Endothelial cell of umbilical vein (primary cell): Measurements from ENCODE around the gene NSD1. TPM values are rescaled to one million over a fixed set of nuclear protein-coding genes. Genes with fewer than 3 reads are reported as not detected.

Source experiments
- BruUV-seq: library from RNA; stranded (reverse); fragments of 400-500 nt; replicated peaks from 2 replicates; lab custom pipeline; 2021; lab: Mats Ljungman, UMichigan
- CTCF ChIA-PET: fragments of 300-600, 350-600 bp; sonication (Branson Sonifier 250); formaldehyde crosslinking; loops from one replicate; lab custom pipeline; 2021; ENCODE audit warnings: antibody characterized with exemption, inconsistent platforms; lab: Charles Lee
- POLR2A ChIA-PET: fragments of 300-600, 350-600 bp; sonication (Branson Sonifier 250); formaldehyde crosslinking; loops from one replicate; lab custom pipeline; 2021; ENCODE audit warnings: antibody characterized with exemption, inconsistent platforms; lab: Charles Lee
- DNase-seq: peaks from one replicate; pipeline ENCODE4 v3.0.0-alpha.2; 2011; ENCODE audit warnings: low read depth, low spot score
- FAIRE-seq: peaks from 2 replicates; lab custom pipeline; 2011; peaks lifted over from hg19 to GRCh38; lab: Jason Lieb, UNC
- H2AFZ ChIP-seq: 2 replicates; pipeline ENCODE4 v1.6.0; 2012; ENCODE audit warnings: low read depth, low read length, control low read depth, inconsistent platforms
- H3K27ac ChIP-seq: 2 replicates; pipeline ENCODE4 v1.5.1; 2011; ENCODE audit warnings: low read depth, mild to moderate bottlenecking, control low read depth, low read length, moderate library complexity; ENCODE audit not compliant: insufficient read depth
- H3K27me3 ChIP-seq, 2 experiments: 2 replicates each; pipeline versions ENCODE4 v1.6.0 to v1.6.1; 2011; ENCODE audit warnings: low read length in 2 of 2, mixed read lengths in 1 of 2; ENCODE audit not compliant: control insufficient read depth in 2 of 2, insufficient read depth in 2 of 2
- H3K36me3 ChIP-seq, 2 experiments: 2 replicates in 1 of 2; 3 replicates in 1 of 2; pipeline ENCODE4 v1.5.1; 2011; ENCODE audit warnings: low read length in 2 of 2, mild to moderate bottlenecking in 1 of 2, moderate library complexity in 1 of 2; ENCODE audit not compliant: control insufficient read depth in 2 of 2, insufficient read depth in 2 of 2; ENCODE audit errors: extremely low read depth in 1 of 2
- H3K4me1 ChIP-seq: 3 replicates; pipeline ENCODE4 v1.5.1; 2011; ENCODE audit warnings: mild to moderate bottlenecking, low read length; ENCODE audit not compliant: control insufficient read depth, insufficient read depth; ENCODE audit errors: extremely low read depth
- H3K4me2 ChIP-seq: 2 replicates; pipeline ENCODE4 v1.6.1; 2011; ENCODE audit warnings: low read length, control low read depth, mixed read lengths; ENCODE audit not compliant: insufficient read depth
- H3K4me3 ChIP-seq, 3 experiments: fragments of 200-600 bp in 1 of 3; sonication (generic), shearing (Covaris generic) in 1 of 3; replicated peaks in 1 of 3; 2 replicates each; pipeline ENCODE4 v1.5.1; 2011 to 2016; ENCODE audit warnings: control low read depth in 3 of 3, low read length in 3 of 3, mild to moderate bottlenecking in 2 of 3, inconsistent platforms in 1 of 3, low read depth in 1 of 3, moderate library complexity in 1 of 3; ENCODE audit not compliant: insufficient read depth in 1 of 3
- H3K79me2 ChIP-seq: 2 replicates; pipeline ENCODE4 v1.6.0; 2012; ENCODE audit warnings: low read length, inconsistent platforms; ENCODE audit not compliant: control insufficient read depth, insufficient read depth
- H3K9ac ChIP-seq: replicated peaks from 2 replicates; pipeline ENCODE3; 2011; ENCODE audit warnings: low read length, control low read depth; ENCODE audit not compliant: insufficient read depth; ENCODE audit errors: extremely low read depth
- H3K9me1 ChIP-seq: replicated peaks from 3 replicates; pipeline ENCODE4 v1.6.0; 2011; ENCODE audit warnings: mild to moderate bottlenecking, low read length; ENCODE audit not compliant: control insufficient read depth, insufficient read depth; ENCODE audit errors: extremely low read depth
- H3K9me3 ChIP-seq: replicated peaks from 2 replicates; pipeline ENCODE4 v1.5.1; 2012; ENCODE audit warnings: low read length, inconsistent platforms; ENCODE audit not compliant: control insufficient read depth, insufficient read depth
- H4K20me1 ChIP-seq: replicated peaks from 2 replicates; pipeline ENCODE3; 2011; ENCODE audit warnings: mild to moderate bottlenecking, low read length; ENCODE audit not compliant: control insufficient read depth, insufficient read depth; ENCODE audit errors: extremely low read depth
- EZH2 ChIP-seq: IDR thresholded peaks from 2 replicates; pipeline ENCODE4 v1.6.1; 2012; ENCODE audit warnings: borderline replicate concordance, low read depth, mild to moderate bottlenecking, moderate library complexity, low read length, inconsistent platforms; ENCODE audit not compliant: severe bottlenecking
- FOS ChIP-seq: IDR thresholded peaks from 2 replicates; pipeline ENCODE4 v1.6.1; 2011; ENCODE audit warnings: mild to moderate bottlenecking, low read length, moderate library complexity, borderline replicate concordance; ENCODE audit not compliant: insufficient read depth
- GATA2 ChIP-seq: IDR thresholded peaks from 2 replicates; pipeline ENCODE4 v1.7.0; 2011; ENCODE audit warnings: low read depth, mild to moderate bottlenecking, moderate library complexity, mixed read lengths, low read length; ENCODE audit not compliant: insufficient read length, insufficient read depth
- JUN ChIP-seq: IDR thresholded peaks from 2 replicates; pipeline ENCODE4 v1.6.1; 2011; ENCODE audit warnings: borderline replicate concordance, low read depth; ENCODE audit not compliant: insufficient read length, insufficient read depth
- MAX ChIP-seq: IDR thresholded peaks from 2 replicates; pipeline ENCODE4 v1.6.1; 2011; ENCODE audit not compliant: insufficient read depth, insufficient read length
- MYC ChIP-seq: IDR thresholded peaks from one replicate; pipeline ENCODE4 v1.6.1; 2011; ENCODE audit warnings: mild to moderate bottlenecking, low read depth, low read length
- POLR2A ChIP-seq: IDR thresholded peaks from 2 replicates; pipeline ENCODE4 v1.6.1; 2012; ENCODE audit warnings: low read depth, mild to moderate bottlenecking, control low read depth, low read length
- POLR2AphosphoS5 ChIP-seq: IDR thresholded peaks from 2 replicates; pipeline ENCODE4 v1.6.1; 2012; ENCODE audit warnings: low read depth, mild to moderate bottlenecking, control low read depth, low read length, moderate library complexity; ENCODE audit not compliant: insufficient read depth
- dilution Hi-C: fragments of 300-500 bp; cut with MboI; formaldehyde crosslinking; loops from one replicate; pipeline ENCODE4 v1.15.0; 2019; ENCODE audit warnings: low sequenced_read_pairs; ENCODE audit not compliant: extremely low pct_ligation_motif_present
- intact Hi-C: fragments of 100-400 bp; cut with micrococcal nuclease; formaldehyde crosslinking; loops from one replicate; pipeline ENCODE4 v1.10.0; 2022
- polyA plus RNA-seq, 4 experiments: library from polyadenylated mRNA; depleted of rRNA in 3 of 4; stranded (reverse) in 3 of 4; unstranded in 1 of 4; fragments of >200 nt; gene quantifications; 2 replicates each; pipeline versions ENCODE4 v1.2.1 to v1.2.3, GENCODE V29; 2011 to 2012; ENCODE audit warnings: missing spikeins in 1 of 4
- total RNA-seq: library from RNA; stranded (reverse); gene quantifications from 2 replicates; pipeline ENCODE4 v1.2.3, GENCODE V29; 2021
- TF ChIP-seq, protein P1 (sequence below), 2 donors: IDR thresholded peaks; 1 replicate in 1 of 2; 2 replicates in 1 of 2; pipeline ENCODE4 v1.5.1; 2011; ENCODE audit warnings: low read length in 2 of 2, mild to moderate bottlenecking in 2 of 2, moderate library complexity in 2 of 2, control low read depth in 1 of 2, inconsistent platforms in 1 of 2, low read depth in 1 of 2; ENCODE audit not compliant: insufficient read depth in 1 of 2; ENCODE audit errors: extremely low read depth in 1 of 2

NSD1 gene
- total and polyA plus RNA-seq, 2 donors (not counting 3 experiments of a cell fraction or from before 2014, with no cell fraction given) = 14.4 to 90.4 TPM

DNA sequence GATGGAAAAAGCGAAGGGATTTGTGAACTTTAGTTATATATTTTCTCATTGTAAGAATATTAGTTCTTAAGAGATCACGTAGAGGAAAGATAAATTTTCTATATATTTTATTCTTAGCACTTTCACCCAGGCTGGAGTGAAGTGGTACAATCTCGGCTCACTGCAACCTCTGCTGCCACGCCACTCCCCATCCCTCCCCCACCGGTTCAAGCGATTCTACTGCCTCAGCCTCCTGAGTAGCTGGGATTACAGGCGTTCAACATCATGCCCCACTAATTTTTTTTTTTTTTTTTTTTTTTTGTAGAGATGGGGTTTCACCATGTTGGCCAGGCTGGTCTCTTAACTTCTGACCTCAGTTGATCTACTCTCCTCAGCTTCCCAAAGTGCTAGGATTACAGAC lies 127.4 kb downstream of the NSD1 start:
- no TSS peak for BruUV-seq
- DNase-seq (no peak), FAIRE-seq (no peak)
- no peak overlapping the region for H2AFZ ChIP-seq
- no peak overlapping the region for H3K27ac ChIP-seq
- dilution Hi-C loops (no loop called here), intact Hi-C loops (no loop called here)
- peaks cover 10% of the 10 kb centered on the region in 2 experiments for H3K36me3 ChIP-seq
- no peak overlapping the region for H3K4me2 ChIP-seq
- H4K20me1 ChIP-seq = no peaks in the 10 kb centered on the region
- H3K4me3 ChIP-seq = no peak overlapping the region
- ChIA-PET POLR2A (no interaction called here), CTCF (no interaction called here)
- TF ChIP-seq GATA2 (no peak), POLR2A (no peak), POLR2AphosphoS5 (no peak), MAX (no peak), FOS (no peak), JUN (no peak), MYC (no peak), EZH2 (no peak)
- TF ChIP-seq, protein P1, sequence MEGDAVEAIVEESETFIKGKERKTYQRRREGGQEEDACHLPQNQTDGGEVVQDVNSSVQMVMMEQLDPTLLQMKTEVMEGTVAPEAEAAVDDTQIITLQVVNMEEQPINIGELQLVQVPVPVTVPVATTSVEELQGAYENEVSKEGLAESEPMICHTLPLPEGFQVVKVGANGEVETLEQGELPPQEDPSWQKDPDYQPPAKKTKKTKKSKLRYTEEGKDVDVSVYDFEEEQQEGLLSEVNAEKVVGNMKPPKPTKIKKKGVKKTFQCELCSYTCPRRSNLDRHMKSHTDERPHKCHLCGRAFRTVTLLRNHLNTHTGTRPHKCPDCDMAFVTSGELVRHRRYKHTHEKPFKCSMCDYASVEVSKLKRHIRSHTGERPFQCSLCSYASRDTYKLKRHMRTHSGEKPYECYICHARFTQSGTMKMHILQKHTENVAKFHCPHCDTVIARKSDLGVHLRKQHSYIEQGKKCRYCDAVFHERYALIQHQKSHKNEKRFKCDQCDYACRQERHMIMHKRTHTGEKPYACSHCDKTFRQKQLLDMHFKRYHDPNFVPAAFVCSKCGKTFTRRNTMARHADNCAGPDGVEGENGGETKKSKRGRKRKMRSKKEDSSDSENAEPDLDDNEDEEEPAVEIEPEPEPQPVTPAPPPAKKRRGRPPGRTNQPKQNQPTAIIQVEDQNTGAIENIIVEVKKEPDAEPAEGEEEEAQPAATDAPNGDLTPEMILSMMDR (IDR thresholded peaks at IDR 0.05; ENCODE audit: extremely low read depth in 1 of 2, insufficient read depth in 1 of 2, low read depth in 1 of 2, low read length in 2 of 2) = no peak
- no peak overlapping the region for H3K9ac ChIP-seq
- no peaks in the 10 kb centered on the region for H3K4me1 ChIP-seq
- no peaks in the 10 kb centered on the region for H3K27me3 ChIP-seq
- H3K9me1 ChIP-seq = no peaks in the 10 kb centered on the region
- H3K79me2 ChIP-seq = no peaks in the 10 kb centered on the region
- H3K9me3 ChIP-seq = no peaks in the 10 kb centered on the region
